Tibial nerve (tissue), 4 donors: ENCODE results near the gene SCUBE3.

ENCODE experiments used
- CTCF ChIP-seq, 5 experiments: fragments of 200-600 bp in 3 of 5; fragments of 450-650 bp in 2 of 5; sonication (generic) in 3 of 5; IDR thresholded peaks; one replicate each; pipeline ENCODE4 v1.5.1; 2016 to 2019; ENCODE audit warnings: antibody characterized with exemption in 5 of 5, mild to moderate bottlenecking in 3 of 5, moderate library complexity in 2 of 5
- EP300 ChIP-seq, 2 donors: sonication (generic); formaldehyde crosslinking; IDR thresholded peaks; one replicate each; pipeline ENCODE4 v1.6.1; 2017; ENCODE audit warnings: antibody characterized with exemption in 2 of 2, mild to moderate bottlenecking in 1 of 2
- POLR2A ChIP-seq, 2 donors: fragments of 450-650 bp; IDR thresholded peaks; one replicate each; pipeline ENCODE4 v1.6.1; 2017; ENCODE audit warnings: antibody characterized with exemption in 2 of 2, mild to moderate bottlenecking in 2 of 2, moderate library complexity in 2 of 2

GRCh38 chr6:35179901-35180535, 33.7 kb upstream of the SCUBE3 start:
- TF ChIP-seq CTCF (IDR thresholded peaks at IDR 0.05) (no peak), EP300 (IDR thresholded peaks at IDR 0.05) (no peak), POLR2A (IDR thresholded peaks at IDR 0.05) (no peak)
